LNCAP (cell line): ENCODE measurements around the gene ERMARD.

Experiments
- CTCF ChIP-seq: fragments of 450-650 bp; IDR thresholded peaks from 2 replicates; pipeline ENCODE4 v1.5.1; 2017; ENCODE audit warnings: mild to moderate bottlenecking

ERMARD gene

GRCh38 chr6:169779896-169780295, 28.5 kb downstream of the ERMARD start:
- no peak for TF ChIP-seq CTCF

GRCh38 chr6:169780571-169781091, 29.2 kb downstream of the ERMARD start:
- TF ChIP-seq CTCF = no peak

- TF ChIP-seq CTCF = no peak
Observed at GRCh38 chr6:169782966-169783365, 31.5 kb downstream of the ERMARD start.

- TF ChIP-seq CTCF = no peak
Observed at GRCh38 chr6:169783401-169783800, 32.0 kb downstream of the ERMARD start.

- no peak for TF ChIP-seq CTCF
Observed at GRCh38 chr6:169783971-169784820, 32.8 kb downstream of the ERMARD start.

GRCh38 chr6:169784821-169785340, 33.5 kb downstream of the ERMARD start:
- TF ChIP-seq CTCF = no peak

- TF ChIP-seq CTCF = no peak
Observed at GRCh38 chr6:169785566-169785965, 34.1 kb downstream of the ERMARD start.
